GM10248 (cell line): ENCODE data around the gene ALG8.

Experiments
- CTCF ChIA-PET: fragments of 300-600 bp; sonication (Branson Sonifier 250); formaldehyde crosslinking; extraction: SDS; loops from one replicate; lab custom pipeline; 2021; ENCODE audit warnings: antibody characterized with exemption; lab: Yijun Ruan, JAX
- POLR2A ChIA-PET: fragments of 350-650 bp; sonication (Branson Sonifier 250); formaldehyde crosslinking; extraction: SDS; loops from one replicate; lab custom pipeline; 2020; ENCODE audit warnings: antibody characterized with exemption; lab: Yijun Ruan, JAX
- DNase-seq: peaks from one replicate; pipeline ENCODE4 v3.0.0; 2012; ENCODE audit errors: extremely low spot score
- TF ChIP-seq, protein P1 (sequence below): IDR thresholded peaks from 2 replicates; pipeline ENCODE4 v1.5.1; 2012; ENCODE audit warnings: mild to moderate bottlenecking, low read depth; ENCODE audit errors: extremely low read depth, missing control alignments, control extremely low read depth

Gene ALG8

DNA sequence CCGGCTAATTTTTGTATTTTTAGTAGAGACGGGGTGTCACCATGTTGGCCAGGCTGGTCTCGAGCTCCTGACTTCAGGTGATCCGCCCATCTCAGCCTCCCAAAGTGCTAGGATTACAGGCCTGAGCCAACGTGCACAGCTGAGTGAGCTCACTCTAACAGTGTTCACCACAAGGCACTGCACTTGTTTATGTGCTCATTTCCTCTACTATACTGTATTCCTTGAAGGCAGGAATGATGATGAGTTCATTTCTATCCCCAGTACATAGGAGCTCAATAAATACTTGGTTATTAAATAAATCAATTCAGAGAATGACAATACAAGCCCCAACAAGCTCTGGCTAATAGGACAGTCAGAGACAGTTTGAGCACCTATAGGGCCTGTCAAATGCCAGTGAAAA, 29.1 kb downstream of the ALG8 start:
- ChIA-PET CTCF (interaction anchor here (1.4 kb wide), 1 partner anchor 9 kb away, joined by 6 read pairs; no protein-coding TSS in a partner anchor), POLR2A (no interaction called here)
- TF ChIP-seq, protein P1, sequence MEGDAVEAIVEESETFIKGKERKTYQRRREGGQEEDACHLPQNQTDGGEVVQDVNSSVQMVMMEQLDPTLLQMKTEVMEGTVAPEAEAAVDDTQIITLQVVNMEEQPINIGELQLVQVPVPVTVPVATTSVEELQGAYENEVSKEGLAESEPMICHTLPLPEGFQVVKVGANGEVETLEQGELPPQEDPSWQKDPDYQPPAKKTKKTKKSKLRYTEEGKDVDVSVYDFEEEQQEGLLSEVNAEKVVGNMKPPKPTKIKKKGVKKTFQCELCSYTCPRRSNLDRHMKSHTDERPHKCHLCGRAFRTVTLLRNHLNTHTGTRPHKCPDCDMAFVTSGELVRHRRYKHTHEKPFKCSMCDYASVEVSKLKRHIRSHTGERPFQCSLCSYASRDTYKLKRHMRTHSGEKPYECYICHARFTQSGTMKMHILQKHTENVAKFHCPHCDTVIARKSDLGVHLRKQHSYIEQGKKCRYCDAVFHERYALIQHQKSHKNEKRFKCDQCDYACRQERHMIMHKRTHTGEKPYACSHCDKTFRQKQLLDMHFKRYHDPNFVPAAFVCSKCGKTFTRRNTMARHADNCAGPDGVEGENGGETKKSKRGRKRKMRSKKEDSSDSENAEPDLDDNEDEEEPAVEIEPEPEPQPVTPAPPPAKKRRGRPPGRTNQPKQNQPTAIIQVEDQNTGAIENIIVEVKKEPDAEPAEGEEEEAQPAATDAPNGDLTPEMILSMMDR, result no peak
- DNase-seq, result no peak

DNA sequence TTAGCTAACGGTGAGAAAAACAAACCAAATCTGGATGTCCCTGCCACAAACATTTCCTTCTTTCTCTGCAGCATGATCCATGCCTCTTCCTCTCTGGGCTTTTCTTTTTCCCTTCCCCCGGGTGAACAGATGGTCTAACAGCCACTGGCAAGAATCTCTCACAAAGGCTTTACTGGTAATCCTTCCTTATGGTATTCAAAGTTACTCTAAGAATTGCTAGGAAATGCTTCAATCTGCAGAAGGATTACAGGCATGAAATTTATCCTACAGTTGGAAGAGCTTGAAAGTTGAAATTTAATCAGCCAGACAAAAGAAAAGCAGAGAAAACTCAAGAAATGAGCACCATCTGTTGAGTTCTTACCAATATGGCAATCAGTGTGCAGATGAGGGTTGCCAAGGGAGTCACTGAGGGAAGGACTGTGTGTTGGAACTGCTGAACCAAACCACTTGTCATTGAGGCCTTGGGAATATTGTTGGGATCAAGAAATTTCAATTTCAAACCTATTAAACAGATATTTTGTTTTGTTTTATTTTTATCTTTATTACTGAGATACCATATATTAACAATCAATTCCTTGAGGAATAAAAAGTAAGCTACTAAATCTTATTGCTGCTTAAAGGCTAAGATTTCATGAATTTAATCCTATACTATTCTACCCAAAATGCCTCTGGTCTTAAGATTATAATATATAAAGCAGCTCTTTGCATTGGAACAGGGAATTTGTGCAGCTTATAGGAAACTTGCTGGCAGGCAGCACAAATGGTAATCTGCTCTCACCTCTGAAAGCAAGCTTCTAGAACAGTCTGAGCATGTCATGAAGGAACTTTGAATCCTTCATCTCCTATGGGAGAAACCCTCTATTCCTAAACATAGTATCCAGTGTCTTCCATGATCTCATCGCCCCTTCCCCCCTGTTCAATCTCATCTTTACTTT, 30.1 kb downstream of the ALG8 start:
- CTCF ChIA-PET, result interaction anchor here (0.9 to 1.4 kb wide), 2 partner anchors 10 to 99 kb away, joined by 3 to 6 read pairs; no protein-coding TSS in a partner anchor
- TF ChIP-seq, protein P1, result no peak
- POLR2A ChIA-PET, result interaction anchor here (0.6 kb wide), 1 partner anchor 31 kb away, joined by 3 read pairs; no protein-coding TSS in a partner anchor
- no peak for DNase-seq

GRCh38 chr11:78100676-78101472, 38.6 kb downstream of the ALG8 start:
- TF ChIP-seq, protein P1, result no peak
- POLR2A ChIA-PET, result no interaction called here
- CTCF ChIA-PET, result interaction anchor here (1.0 kb wide), 1 partner anchor 12 kb away, joined by 3 read pairs; no protein-coding TSS in a partner anchor
- DNase-seq, result no peak

GRCh38 chr11:78100261-78100660, 39.2 kb downstream of the ALG8 start:
- TF ChIP-seq, protein P1, result no peak
- CTCF ChIA-PET, result no interaction called here
- DNase-seq, result no peak
- POLR2A ChIA-PET, result no interaction called here

GRCh38 chr11:78099666-78100065, 39.8 kb downstream of the ALG8 start:
- TF ChIP-seq, protein P1, result no peak
- ChIA-PET CTCF (no interaction called here), POLR2A (no interaction called here)
- DNase-seq, result no peak
